GM23338 (cell line): ENCODE results near the gene SUGCT. TPM values are rescaled to one million over a fixed set of nuclear protein-coding genes. Genes with fewer than 3 reads are reported as not detected.

Source experiments
- ATAC-seq: fragments of 200-7000 bp; cut with Tn5 transposase; 3 replicates; pipeline ENCODE4 v1.9.1; 2020
- DNase-seq: peaks from one replicate; pipeline ENCODE4 v3.0.0-alpha.2; 2015; ENCODE audit warnings: low spot score
- H2AFZ ChIP-seq: fragments of 200-600 bp; sonication (generic); 2 replicates; pipeline ENCODE4 v1.8.0; 2016; ENCODE audit warnings: antibody characterized with exemption, mild to moderate bottlenecking, moderate library complexity
- H3F3A ChIP-seq: fragments of 200-600 bp; sonication (generic); replicated peaks from 2 replicates; pipeline ENCODE4 v1.8.0; 2017; ENCODE audit warnings: antibody characterized with exemption, mixed run types, low read depth
- H3K27ac ChIP-seq: fragments of 200-600 bp; sonication (generic); 2 replicates; pipeline ENCODE4 v1.6.1; 2016; ENCODE audit warnings: low read depth
- H3K27me3 ChIP-seq: fragments of 200-600 bp; sonication (generic); 2 replicates; pipeline ENCODE4 v1.8.0; 2016; ENCODE audit warnings: mild to moderate bottlenecking, mixed run types, moderate library complexity; ENCODE audit not compliant: insufficient read depth
- H3K36me3 ChIP-seq: fragments of 200-600 bp; sonication (generic); 2 replicates; pipeline ENCODE4 v1.8.0; 2016; ENCODE audit warnings: mild to moderate bottlenecking; ENCODE audit not compliant: insufficient read depth
- H3K4me1 ChIP-seq: fragments of 200-600 bp; sonication (generic); 2 replicates; pipeline ENCODE4 v1.8.0; 2016; ENCODE audit warnings: mild to moderate bottlenecking, moderate library complexity; ENCODE audit not compliant: insufficient read depth
- H3K4me2 ChIP-seq: fragments of 200-600 bp; sonication (generic); 2 replicates; pipeline ENCODE4 v1.7.1; 2017; ENCODE audit warnings: mixed run types
- H3K4me3 ChIP-seq: fragments of 200-600 bp; sonication (generic); 2 replicates; pipeline ENCODE4 v1.6.1; 2016; ENCODE audit warnings: mixed run types
- H3K79me2 ChIP-seq: fragments of 200-600 bp; sonication (generic); replicated peaks from 2 replicates; pipeline ENCODE4 v1.8.0; 2017; ENCODE audit warnings: mild to moderate bottlenecking; ENCODE audit not compliant: insufficient read depth
- H3K9me2 ChIP-seq: fragments of 200-600 bp; sonication (generic); 2 replicates; pipeline ENCODE4 v1.8.0; 2017; ENCODE audit not compliant: insufficient read depth
- H4K20me1 ChIP-seq: fragments of 200-600 bp; sonication (generic); replicated peaks from 2 replicates; pipeline ENCODE4 v1.8.0; 2017; ENCODE audit warnings: mild to moderate bottlenecking; ENCODE audit not compliant: insufficient read depth
- H3K27ac Mint-ChIP-seq: 2 replicates; pipeline ENCODE4 v1.8.0; 2020; ENCODE audit warnings: inconsistent platforms, mild to moderate bottlenecking, moderate library complexity, mixed read lengths
- H3K27me3 Mint-ChIP-seq: 3 replicates; pipeline ENCODE4 v1.8.0; 2022; ENCODE audit warnings: low read depth, mild to moderate bottlenecking, moderate library complexity, mixed read lengths, inconsistent platforms; ENCODE audit not compliant: insufficient read depth, poor library complexity
- H3K36me3 Mint-ChIP-seq: 3 replicates; pipeline ENCODE4 v1.8.0; 2021; ENCODE audit warnings: low read depth, mild to moderate bottlenecking, inconsistent platforms, moderate library complexity, mixed read lengths
- H3K4me1 Mint-ChIP-seq: 3 replicates; pipeline ENCODE4 v1.8.0; 2020; ENCODE audit warnings: mild to moderate bottlenecking, inconsistent platforms, mixed read lengths
- H3K4me3 Mint-ChIP-seq: 3 replicates; pipeline ENCODE4 v1.8.0; 2021; ENCODE audit warnings: moderate library complexity, mild to moderate bottlenecking, inconsistent platforms, mixed read lengths
- H3K9me3 Mint-ChIP-seq: 3 replicates; pipeline ENCODE4 v1.8.0; 2020; ENCODE audit warnings: moderate library complexity, mild to moderate bottlenecking, inconsistent platforms, mixed read lengths
- CREB1 ChIP-seq: fragments of 250-450 bp; sonication (Bioruptor Pico); IDR thresholded peaks from 2 replicates; pipeline ENCODE4 v1.5.0; 2020; ENCODE audit warnings: low read depth, mild to moderate bottlenecking, moderate library complexity
- ETS1 ChIP-seq: IDR thresholded peaks from 2 replicates; pipeline ENCODE4 v1.6.1; 2016; ENCODE audit warnings: antibody characterized with exemption
- EZH2 ChIP-seq: fragments of 200-600 bp; sonication (generic); IDR thresholded peaks from one replicate; pipeline ENCODE4 v1.8.0; 2017; ENCODE audit warnings: antibody characterized with exemption, mild to moderate bottlenecking, low read depth; ENCODE audit not compliant: unreplicated experiment
- EZH2phosphoT487 ChIP-seq: fragments of 200-600 bp; sonication (generic); IDR thresholded peaks from one replicate; pipeline ENCODE4 v1.8.1; 2018; ENCODE audit warnings: antibody characterized with exemption; ENCODE audit not compliant: unreplicated experiment
- JUNB ChIP-seq: IDR thresholded peaks from one replicate; pipeline ENCODE4 v1.6.1; 2016; ENCODE audit warnings: antibody characterized with exemption; ENCODE audit not compliant: unreplicated experiment
- NANOG ChIP-seq: IDR thresholded peaks from 2 replicates; pipeline ENCODE4 v1.6.1; 2016; ENCODE audit warnings: antibody characterized with exemption, borderline replicate concordance
- POLR2AphosphoS5 ChIP-seq: IDR thresholded peaks from 2 replicates; pipeline ENCODE4 v1.6.1; 2016; ENCODE audit warnings: antibody characterized with exemption, low read depth
- STAT1 ChIP-seq: IDR thresholded peaks from one replicate; pipeline ENCODE4 v1.6.1; 2016; ENCODE audit warnings: antibody characterized with exemption; ENCODE audit not compliant: unreplicated experiment
- ZNF114 ChIP-seq: fragments of 250-450 bp; sonication (Bioruptor Pico); IDR thresholded peaks from 2 replicates; pipeline ENCODE4 v1.5.0; 2020; ENCODE audit warnings: mild to moderate bottlenecking, moderate library complexity
- ZNF331 ChIP-seq: fragments of 250-450 bp; sonication (Bioruptor Pico); IDR thresholded peaks from 2 replicates; pipeline ENCODE4 v1.5.0; 2020; ENCODE audit warnings: low read depth, mild to moderate bottlenecking, moderate library complexity
- ZNF462 ChIP-seq: fragments of 250-450 bp; sonication (Bioruptor Pico); IDR thresholded peaks from 2 replicates; pipeline ENCODE4 v1.5.0; 2020; ENCODE audit warnings: mild to moderate bottlenecking, moderate library complexity
- polyA plus RNA-seq: library from polyadenylated mRNA; unstranded; fragments of >200 nt; fragmentation: Nextera tagmentation; extraction: Ambion mirVana; gene quantifications from 2 replicates; pipeline ENCODE4 v1.2.1, GENCODE V29; 2016
- total RNA-seq: library from RNA; depleted of rRNA; stranded (reverse); fragments of >200 nt; shearing (Covaris generic); gene quantifications from 2 replicates; pipeline ENCODE4 v1.2.3, GENCODE V29; 2014
- TF ChIP-seq, protein P1 (sequence below): IDR thresholded peaks from one replicate; pipeline ENCODE4 v1.6.1; 2018; ENCODE audit warnings: antibody characterized with exemption; ENCODE audit not compliant: unreplicated experiment
- TF ChIP-seq, protein P2 (sequence below), 2 experiments: fragments of 200-600 bp in 1 of 2; sonication (generic) in 1 of 2; conservative IDR thresholded peaks; 2 replicates each; pipeline versions ENCODE4 v1.5.1 to v1.6.1; 2016 to 2017; ENCODE audit warnings: antibody characterized with exemption in 2 of 2, low read depth in 2 of 2, mild to moderate bottlenecking in 2 of 2, moderate library complexity in 1 of 2

Gene SUGCT
- total and polyA plus RNA-seq, 2 experiments from 2014 or later: 4.2 to 5.6 TPM

GRCh38 chr7:40583667-40584444 lies 449.1 kb downstream of the SUGCT start:
- DNase-seq (no peak), ATAC-seq (no peak)
- Histone ChIP-seq H3K4me1 (peaks cover 12% of the 10 kb centered on the region; the same call in 1 of the 2 replicates), H3K36me3 (no peaks in the 10 kb centered on the region), H3K4me2 (no peak overlapping the region), H3K79me2 (no peaks in the 10 kb centered on the region), H4K20me1 (no peaks in the 10 kb centered on the region), H3K9me2 (no peaks in the 10 kb centered on the region), H3F3A (no peaks in the 10 kb centered on the region), H3K27ac (no peak overlapping the region), H3K4me3 (no peak overlapping the region), H2AFZ (no peak overlapping the region), H3K27me3 (no peaks in the 10 kb centered on the region)
- no peaks in the 10 kb centered on the region for H3K27me3 Mint-ChIP-seq
- H3K9me3 Mint-ChIP-seq: no peaks in the 10 kb centered on the region
- no peak for TF ChIP-seq EZH2phosphoT487
- TF ChIP-seq JUNB: no peak
- TF ChIP-seq EZH2: no peak
- TF ChIP-seq CREB1 (CRISPR knock-in tag): no peak
- no peak for TF ChIP-seq ZNF462
- no peak for TF ChIP-seq ETS1
- no peak for TF ChIP-seq ZNF114 (CRISPR knock-in tag)
- TF ChIP-seq STAT1: no peak
- no peak for TF ChIP-seq ZNF331 (CRISPR knock-in tag)
- TF ChIP-seq, protein P1, sequence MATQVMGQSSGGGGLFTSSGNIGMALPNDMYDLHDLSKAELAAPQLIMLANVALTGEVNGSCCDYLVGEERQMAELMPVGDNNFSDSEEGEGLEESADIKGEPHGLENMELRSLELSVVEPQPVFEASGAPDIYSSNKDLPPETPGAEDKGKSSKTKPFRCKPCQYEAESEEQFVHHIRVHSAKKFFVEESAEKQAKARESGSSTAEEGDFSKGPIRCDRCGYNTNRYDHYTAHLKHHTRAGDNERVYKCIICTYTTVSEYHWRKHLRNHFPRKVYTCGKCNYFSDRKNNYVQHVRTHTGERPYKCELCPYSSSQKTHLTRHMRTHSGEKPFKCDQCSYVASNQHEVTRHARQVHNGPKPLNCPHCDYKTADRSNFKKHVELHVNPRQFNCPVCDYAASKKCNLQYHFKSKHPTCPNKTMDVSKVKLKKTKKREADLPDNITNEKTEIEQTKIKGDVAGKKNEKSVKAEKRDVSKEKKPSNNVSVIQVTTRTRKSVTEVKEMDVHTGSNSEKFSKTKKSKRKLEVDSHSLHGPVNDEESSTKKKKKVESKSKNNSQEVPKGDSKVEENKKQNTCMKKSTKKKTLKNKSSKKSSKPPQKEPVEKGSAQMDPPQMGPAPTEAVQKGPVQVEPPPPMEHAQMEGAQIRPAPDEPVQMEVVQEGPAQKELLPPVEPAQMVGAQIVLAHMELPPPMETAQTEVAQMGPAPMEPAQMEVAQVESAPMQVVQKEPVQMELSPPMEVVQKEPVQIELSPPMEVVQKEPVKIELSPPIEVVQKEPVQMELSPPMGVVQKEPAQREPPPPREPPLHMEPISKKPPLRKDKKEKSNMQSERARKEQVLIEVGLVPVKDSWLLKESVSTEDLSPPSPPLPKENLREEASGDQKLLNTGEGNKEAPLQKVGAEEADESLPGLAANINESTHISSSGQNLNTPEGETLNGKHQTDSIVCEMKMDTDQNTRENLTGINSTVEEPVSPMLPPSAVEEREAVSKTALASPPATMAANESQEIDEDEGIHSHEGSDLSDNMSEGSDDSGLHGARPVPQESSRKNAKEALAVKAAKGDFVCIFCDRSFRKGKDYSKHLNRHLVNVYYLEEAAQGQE: no peak
- TF ChIP-seq, protein P2, sequence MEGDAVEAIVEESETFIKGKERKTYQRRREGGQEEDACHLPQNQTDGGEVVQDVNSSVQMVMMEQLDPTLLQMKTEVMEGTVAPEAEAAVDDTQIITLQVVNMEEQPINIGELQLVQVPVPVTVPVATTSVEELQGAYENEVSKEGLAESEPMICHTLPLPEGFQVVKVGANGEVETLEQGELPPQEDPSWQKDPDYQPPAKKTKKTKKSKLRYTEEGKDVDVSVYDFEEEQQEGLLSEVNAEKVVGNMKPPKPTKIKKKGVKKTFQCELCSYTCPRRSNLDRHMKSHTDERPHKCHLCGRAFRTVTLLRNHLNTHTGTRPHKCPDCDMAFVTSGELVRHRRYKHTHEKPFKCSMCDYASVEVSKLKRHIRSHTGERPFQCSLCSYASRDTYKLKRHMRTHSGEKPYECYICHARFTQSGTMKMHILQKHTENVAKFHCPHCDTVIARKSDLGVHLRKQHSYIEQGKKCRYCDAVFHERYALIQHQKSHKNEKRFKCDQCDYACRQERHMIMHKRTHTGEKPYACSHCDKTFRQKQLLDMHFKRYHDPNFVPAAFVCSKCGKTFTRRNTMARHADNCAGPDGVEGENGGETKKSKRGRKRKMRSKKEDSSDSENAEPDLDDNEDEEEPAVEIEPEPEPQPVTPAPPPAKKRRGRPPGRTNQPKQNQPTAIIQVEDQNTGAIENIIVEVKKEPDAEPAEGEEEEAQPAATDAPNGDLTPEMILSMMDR (conservative IDR thresholded peaks at IDR 0.05; ENCODE audit: low read depth in 2 of 2): no peak
- TF ChIP-seq NANOG: no peak
- TF ChIP-seq POLR2AphosphoS5: no peak
- no peaks in the 10 kb centered on the region for H3K36me3 Mint-ChIP-seq
- H3K4me3 Mint-ChIP-seq: no peak overlapping the region
- H3K27ac Mint-ChIP-seq: peak overlapping the region; percentile 20; the same call in 1 of the 2 replicates
- H3K4me1 Mint-ChIP-seq: peaks cover 23% of the 10 kb centered on the region
